NCI-H2196 (cell line): ENCODE data around the gene RNU1-2.
A peak's percentile ranks its signal among the peaks of the same experiment; 100 is the strongest.
"Not testable (repeated sequence)": the region's sequence is repeated elsewhere in the genome, so short reads cannot be mapped to it uniquely, and the experiment has no call there.

Experiments
- DNase-seq: peaks from one replicate; lab custom pipeline; 2025; ENCODE audit not compliant: unreplicated experiment; lab: John Stamatoyannopoulos, UW

RNU1-2 gene

GRCh38 chr1:16888860-16889816 is 6.6 kb upstream of the RNU1-2 start:
- DNase-seq: no peak

- not testable (repeated sequence) for DNase-seq
These were observed 5.2 kb upstream of the RNU1-2 start for GRCh38 chr1:16890539-16891021.

GRCh38 chr1:16891057-16891456 is 4.7 kb upstream of the RNU1-2 start:
- DNase-seq: not testable (repeated sequence)

- DNase-seq: not testable (repeated sequence)
These were observed 2.7 kb upstream of the RNU1-2 start for GRCh38 chr1:16892978-16893525.

GRCh38 chr1:16893796-16894195 is 2.0 kb upstream of the RNU1-2 start:
- DNase-seq: not testable (repeated sequence)

GRCh38 chr1:16894338-16894737 is 1.4 kb upstream of the RNU1-2 start:
- DNase-seq: not testable (repeated sequence)

- DNase-seq: not testable (repeated sequence)
These were observed 565 bp upstream of the RNU1-2 start for GRCh38 chr1:16895233-16895597.

- peak; percentile 56 for DNase-seq
These were observed 706 bp downstream of the RNU1-2 start for GRCh38 chr1:16896316-16897055.

GRCh38 chr1:16897653-16898052 is 1.9 kb downstream of the RNU1-2 start:
- DNase-seq: not testable (repeated sequence)

- DNase-seq: not testable (repeated sequence)
These were observed 2.5 kb downstream of the RNU1-2 start for GRCh38 chr1:16898298-16898697.

- DNase-seq: not testable (repeated sequence)
These were observed 3.2 kb downstream of the RNU1-2 start for GRCh38 chr1:16899020-16899419.

GRCh38 chr1:16900751-16901150 is 5.0 kb downstream of the RNU1-2 start:
- DNase-seq: no peak

- not testable (repeated sequence) for DNase-seq
These were observed 5.6 kb downstream of the RNU1-2 start for GRCh38 chr1:16901371-16901770.

- no peak for DNase-seq
These were observed 7.3 kb downstream of the RNU1-2 start for GRCh38 chr1:16903054-16903453.

- DNase-seq: no peak
These were observed 7.6 kb downstream of the RNU1-2 start for GRCh38 chr1:16903458-16903796.

GRCh38 chr1:16904560-16905109 is 8.9 kb downstream of the RNU1-2 start:
- peak; percentile 99 for DNase-seq

- peak; percentile 59 for DNase-seq
These were observed 9.5 kb downstream of the RNU1-2 start for GRCh38 chr1:16905110-16905867.

GRCh38 chr1:16905868-16906702 is 10.3 kb downstream of the RNU1-2 start:
- no peak for DNase-seq

GRCh38 chr1:16906873-16907272 is 11.1 kb downstream of the RNU1-2 start:
- no peak for DNase-seq
